ENCODE data around the gene CELA1. TPM values are rescaled to one million over a fixed set of nuclear protein-coding genes. Genes with fewer than 3 reads are reported as not detected.
A peak's percentile ranks its signal among the peaks of the same experiment; 100 is the strongest.

CELA1 gene
- total RNA-seq, 1 donor from 2014 or later = not detected

GRCh38 chr12:51373187-51373586, 26.7 kb upstream of the CELA1 start:
- TF ChIP-seq, protein P1, sequence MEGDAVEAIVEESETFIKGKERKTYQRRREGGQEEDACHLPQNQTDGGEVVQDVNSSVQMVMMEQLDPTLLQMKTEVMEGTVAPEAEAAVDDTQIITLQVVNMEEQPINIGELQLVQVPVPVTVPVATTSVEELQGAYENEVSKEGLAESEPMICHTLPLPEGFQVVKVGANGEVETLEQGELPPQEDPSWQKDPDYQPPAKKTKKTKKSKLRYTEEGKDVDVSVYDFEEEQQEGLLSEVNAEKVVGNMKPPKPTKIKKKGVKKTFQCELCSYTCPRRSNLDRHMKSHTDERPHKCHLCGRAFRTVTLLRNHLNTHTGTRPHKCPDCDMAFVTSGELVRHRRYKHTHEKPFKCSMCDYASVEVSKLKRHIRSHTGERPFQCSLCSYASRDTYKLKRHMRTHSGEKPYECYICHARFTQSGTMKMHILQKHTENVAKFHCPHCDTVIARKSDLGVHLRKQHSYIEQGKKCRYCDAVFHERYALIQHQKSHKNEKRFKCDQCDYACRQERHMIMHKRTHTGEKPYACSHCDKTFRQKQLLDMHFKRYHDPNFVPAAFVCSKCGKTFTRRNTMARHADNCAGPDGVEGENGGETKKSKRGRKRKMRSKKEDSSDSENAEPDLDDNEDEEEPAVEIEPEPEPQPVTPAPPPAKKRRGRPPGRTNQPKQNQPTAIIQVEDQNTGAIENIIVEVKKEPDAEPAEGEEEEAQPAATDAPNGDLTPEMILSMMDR (IDR thresholded peaks at IDR 0.05) = no peak
- H3K36me3 ChIP-seq = peaks cover 7% of the 10 kb centered on the region
- H3K27ac ChIP-seq = no peak overlapping the region
- H3K27me3 ChIP-seq (ENCODE audit: low read depth) = no peaks in the 10 kb centered on the region
- peaks cover 19% of the 10 kb centered on the region for H3K4me1 ChIP-seq
- no peak for ATAC-seq
- no peak for DNase-seq
- intact Hi-C loops (cut with DNase I) = no loop called here
- H3K9me3 ChIP-seq = no peaks in the 10 kb centered on the region
- no peak overlapping the region for H3K4me3 ChIP-seq

GRCh38 chr12:51372021-51372420, 25.5 kb upstream of the CELA1 start:
- no peaks in the 10 kb centered on the region for H3K27me3 ChIP-seq (ENCODE audit: low read depth)
- H3K9me3 ChIP-seq = no peaks in the 10 kb centered on the region
- H3K4me1 ChIP-seq = peaks cover 19% of the 10 kb centered on the region
- TF ChIP-seq, protein P1 (IDR thresholded peaks at IDR 0.05) = no peak
- ATAC-seq (no peak), DNase-seq (no peak)
- H3K4me3 ChIP-seq = no peak overlapping the region
- H3K27ac ChIP-seq = peak overlapping the region; percentile 9
- intact Hi-C loops (cut with DNase I) = no loop called here
- peaks cover 5% of the 10 kb centered on the region for H3K36me3 ChIP-seq

DNA sequence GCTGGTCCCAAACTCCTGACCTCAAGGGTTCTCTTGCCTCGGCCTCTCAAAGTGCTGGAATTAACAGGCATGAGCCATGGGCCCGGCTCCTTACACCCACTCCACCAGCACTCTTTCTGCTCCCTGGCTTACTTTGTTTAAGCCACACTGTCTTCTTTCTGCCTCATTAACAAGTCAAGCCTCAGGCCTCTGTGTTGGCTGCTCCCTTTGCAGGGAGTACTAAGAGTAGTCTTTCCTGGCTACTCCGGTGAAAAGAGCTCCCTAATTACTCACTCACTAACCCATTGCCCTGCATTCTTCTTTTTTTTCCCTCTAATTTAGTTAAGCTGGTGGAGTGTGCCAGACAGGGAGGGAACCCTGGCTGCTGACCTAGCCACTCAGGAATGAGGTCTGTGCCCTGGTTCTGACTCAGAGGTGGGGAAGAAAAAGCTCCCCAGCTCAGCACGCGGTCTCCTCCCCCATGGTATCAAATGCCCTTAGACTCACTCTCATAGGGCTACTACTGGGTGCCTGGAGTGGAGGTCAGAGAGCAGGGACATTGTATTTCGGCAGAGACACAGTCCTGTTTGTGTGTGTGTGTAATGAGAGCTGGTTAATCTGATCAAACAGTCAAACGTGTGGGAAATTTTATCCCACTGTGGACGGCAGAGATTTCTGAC, 24.9 kb upstream of the CELA1 start:
- ATAC-seq (peak; percentile 77 to 92), DNase-seq (no peak)
- H3K4me3 ChIP-seq = no peak overlapping the region
- H3K27ac ChIP-seq = peak overlapping the region; percentile 9
- TF ChIP-seq, protein P1 (IDR thresholded peaks at IDR 0.05) = no peak
- intact Hi-C loops (cut with DNase I) = no loop called here
- no peaks in the 10 kb centered on the region for H3K27me3 ChIP-seq (ENCODE audit: low read depth)
- peaks cover 19% of the 10 kb centered on the region for H3K4me1 ChIP-seq
- H3K9me3 ChIP-seq = no peaks in the 10 kb centered on the region
- H3K36me3 ChIP-seq = no peaks in the 10 kb centered on the region

DNA sequence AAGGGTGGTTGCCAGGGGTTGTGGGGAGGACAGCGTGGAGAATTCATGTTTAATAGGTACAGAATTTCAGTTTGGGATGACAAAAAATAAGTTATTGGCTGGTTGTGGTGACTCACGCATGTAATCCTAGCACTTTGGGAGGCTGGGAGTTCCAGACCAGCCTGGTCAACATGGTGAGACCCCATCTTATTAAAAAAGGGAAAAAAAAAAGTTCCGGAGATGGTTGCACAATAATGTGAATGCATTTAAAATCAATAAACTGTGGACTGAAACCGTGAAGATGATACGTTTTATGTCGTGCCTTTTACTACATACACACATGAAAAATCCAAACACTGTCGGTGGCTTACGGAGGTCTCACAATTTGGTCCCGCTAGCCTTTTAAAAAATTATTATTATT, 24.2 kb upstream of the CELA1 start:
- DNase-seq (no peak), ATAC-seq (no peak)
- Histone ChIP-seq H3K36me3 (no peaks in the 10 kb centered on the region), H3K27ac (no peak overlapping the region), H3K4me1 (peaks cover 19% of the 10 kb centered on the region), H3K4me3 (no peak overlapping the region), H3K27me3 (ENCODE audit: low read depth) (no peaks in the 10 kb centered on the region), H3K9me3 (no peaks in the 10 kb centered on the region)
- intact Hi-C loops (cut with DNase I) = no loop called here
- TF ChIP-seq, protein P1 (IDR thresholded peaks at IDR 0.05) = no peak

DNA sequence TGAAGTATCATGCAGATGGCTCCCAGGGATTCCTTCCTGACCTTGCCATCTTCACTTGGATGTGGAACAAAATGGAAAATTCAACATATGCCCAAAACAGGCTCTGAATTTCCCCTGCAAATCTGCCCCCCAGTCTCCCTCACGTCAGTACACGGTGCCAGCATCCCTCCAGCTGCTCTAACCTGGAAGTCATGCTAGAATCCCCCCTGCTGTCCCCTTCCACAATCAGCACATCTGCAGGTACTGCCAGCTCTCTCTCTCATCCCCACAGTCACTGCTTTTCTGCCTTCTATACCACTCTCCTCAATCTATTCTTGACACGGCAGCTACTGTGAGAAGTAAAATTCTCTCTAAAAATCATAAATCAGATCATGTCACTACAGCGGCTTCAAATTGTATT, 23.1 kb upstream of the CELA1 start:
- ATAC-seq (no peak), DNase-seq (no peak)
- no peaks in the 10 kb centered on the region for H3K36me3 ChIP-seq
- intact Hi-C loops (cut with DNase I) = no loop called here
- TF ChIP-seq, protein P1 (IDR thresholded peaks at IDR 0.05) = no peak
- H3K9me3 ChIP-seq = no peaks in the 10 kb centered on the region
- H3K4me3 ChIP-seq = no peak overlapping the region
- no peak overlapping the region for H3K27ac ChIP-seq
- H3K4me1 ChIP-seq = peaks cover 19% of the 10 kb centered on the region
- H3K27me3 ChIP-seq (ENCODE audit: low read depth) = no peaks in the 10 kb centered on the region
